Nephron (organoid): Measurements from ENCODE around the gene CYP11A1.

Source experiments
- H3K27ac Mint-ChIP-seq, 3 experiments: 2 replicates each; pipeline ENCODE4 v1.8.0; 2020; ENCODE audit warnings: mixed read lengths in 3 of 3, mild to moderate bottlenecking in 2 of 3, moderate library complexity in 1 of 3
- H3K27me3 Mint-ChIP-seq: 2 replicates; pipeline ENCODE4 v1.8.0; 2021; ENCODE audit warnings: low read depth, mild to moderate bottlenecking, moderate library complexity, mixed read lengths
- H3K36me3 Mint-ChIP-seq: 2 replicates; pipeline ENCODE4 v1.8.0; 2020; ENCODE audit warnings: low read depth, mixed read lengths
- H3K4me1 Mint-ChIP-seq: 2 replicates; pipeline ENCODE4 v1.8.0; 2020; ENCODE audit warnings: mixed read lengths
- H3K4me3 Mint-ChIP-seq, 3 experiments: 2 replicates each; pipeline ENCODE4 v1.8.0; 2020; ENCODE audit warnings: mild to moderate bottlenecking in 3 of 3, mixed read lengths in 3 of 3, moderate library complexity in 2 of 3
- H3K9me3 Mint-ChIP-seq: 2 replicates; pipeline ENCODE4 v1.8.0; 2020; ENCODE audit warnings: mixed read lengths
- CTCF ChIP-seq, 3 experiments: fragments of 200-600 bp; sonication (generic); IDR thresholded peaks; one replicate each; pipeline ENCODE4 v1.5.0; 2021; ENCODE audit warnings: antibody characterized with exemption in 3 of 3; ENCODE audit not compliant: unreplicated experiment in 3 of 3

CYP11A1 gene

GRCh38 chr15:74337146-74337545 is 30.3 kb downstream of the CYP11A1 start:
- Mint-ChIP-seq H3K9me3 (no peaks in the 10 kb centered on the region), H3K27me3 (peaks cover 10% of the 10 kb centered on the region), H3K27ac (no peak overlapping the region), H3K4me1 (no peaks in the 10 kb centered on the region), H3K36me3 (no peaks in the 10 kb centered on the region), H3K4me3 (no peak overlapping the region)
- TF ChIP-seq CTCF (IDR thresholded peaks at IDR 0.05; ENCODE audit: unreplicated experiment in 3 of 3), result no peak

GRCh38 chr15:74336061-74337005 is 31.1 kb downstream of the CYP11A1 start:
- H3K36me3 Mint-ChIP-seq, result no peaks in the 10 kb centered on the region
- peaks cover 10% of the 10 kb centered on the region for H3K27me3 Mint-ChIP-seq
- no peak overlapping the region for H3K4me3 Mint-ChIP-seq
- H3K4me1 Mint-ChIP-seq, result no peaks in the 10 kb centered on the region
- H3K27ac Mint-ChIP-seq, result no peak overlapping the region
- no peak for TF ChIP-seq CTCF (IDR thresholded peaks at IDR 0.05; ENCODE audit: unreplicated experiment in 3 of 3)
- H3K9me3 Mint-ChIP-seq, result no peaks in the 10 kb centered on the region

- Mint-ChIP-seq H3K4me3 (no peak overlapping the region), H3K27me3 (peaks cover 10% of the 10 kb centered on the region), H3K36me3 (no peaks in the 10 kb centered on the region), H3K27ac (no peak overlapping the region), H3K9me3 (no peaks in the 10 kb centered on the region), H3K4me1 (no peaks in the 10 kb centered on the region)
- TF ChIP-seq CTCF (IDR thresholded peaks at IDR 0.05; ENCODE audit: unreplicated experiment in 3 of 3), result no peak
Observed at GRCh38 chr15:74335396-74335795, 32.0 kb downstream of the CYP11A1 start.

- Mint-ChIP-seq H3K4me1 (no peaks in the 10 kb centered on the region), H3K36me3 (no peaks in the 10 kb centered on the region), H3K9me3 (no peaks in the 10 kb centered on the region), H3K27ac (no peak overlapping the region), H3K4me3 (no peak overlapping the region), H3K27me3 (peaks cover 6% of the 10 kb centered on the region)
- TF ChIP-seq CTCF (IDR thresholded peaks at IDR 0.05; ENCODE audit: unreplicated experiment in 3 of 3), result no peak
Observed at GRCh38 chr15:74334127-74334526, 33.3 kb downstream of the CYP11A1 start.

- H3K36me3 Mint-ChIP-seq, result no peaks in the 10 kb centered on the region
- no peak for TF ChIP-seq CTCF (IDR thresholded peaks at IDR 0.05; ENCODE audit: unreplicated experiment in 3 of 3)
- no peak overlapping the region for H3K4me3 Mint-ChIP-seq
- H3K9me3 Mint-ChIP-seq, result no peaks in the 10 kb centered on the region
- H3K27ac Mint-ChIP-seq, result no peak overlapping the region
- peaks cover 6% of the 10 kb centered on the region for H3K27me3 Mint-ChIP-seq
- no peaks in the 10 kb centered on the region for H3K4me1 Mint-ChIP-seq
Observed at GRCh38 chr15:74333662-74334061, 33.8 kb downstream of the CYP11A1 start.

- H3K27ac Mint-ChIP-seq, result no peak overlapping the region
- no peak for TF ChIP-seq CTCF (IDR thresholded peaks at IDR 0.05; ENCODE audit: unreplicated experiment in 3 of 3)
- no peak overlapping the region for H3K4me3 Mint-ChIP-seq
- H3K27me3 Mint-ChIP-seq, result peaks cover 6% of the 10 kb centered on the region
- no peaks in the 10 kb centered on the region for H3K4me1 Mint-ChIP-seq
- H3K36me3 Mint-ChIP-seq, result no peaks in the 10 kb centered on the region
- H3K9me3 Mint-ChIP-seq, result no peaks in the 10 kb centered on the region
Observed at GRCh38 chr15:74333093-74333492, 34.4 kb downstream of the CYP11A1 start.
